Measurements from ENCODE around the gene BRF1.

The BRF1 gene

DNA sequence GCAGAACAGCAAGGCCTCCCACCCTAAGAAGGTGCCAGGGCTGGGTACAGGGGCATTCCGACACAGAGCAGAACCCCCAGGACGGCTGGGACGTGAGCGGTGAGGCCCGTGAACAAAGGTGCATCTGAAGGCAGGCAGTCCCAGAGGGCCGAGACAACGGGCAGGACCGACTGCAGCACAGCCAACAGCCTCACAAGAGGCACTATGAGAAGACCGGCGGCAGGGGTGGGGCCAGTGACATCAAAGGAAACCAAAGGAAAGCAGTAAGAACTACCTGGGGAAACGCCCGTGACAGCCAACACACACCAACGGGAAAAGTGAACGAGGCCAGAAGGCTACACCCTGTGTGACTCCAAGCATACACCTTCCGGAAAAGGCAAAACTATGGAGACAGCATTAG is 43.3 kb downstream of the BRF1 start:
- DNase-seq, result no peak

DNA sequence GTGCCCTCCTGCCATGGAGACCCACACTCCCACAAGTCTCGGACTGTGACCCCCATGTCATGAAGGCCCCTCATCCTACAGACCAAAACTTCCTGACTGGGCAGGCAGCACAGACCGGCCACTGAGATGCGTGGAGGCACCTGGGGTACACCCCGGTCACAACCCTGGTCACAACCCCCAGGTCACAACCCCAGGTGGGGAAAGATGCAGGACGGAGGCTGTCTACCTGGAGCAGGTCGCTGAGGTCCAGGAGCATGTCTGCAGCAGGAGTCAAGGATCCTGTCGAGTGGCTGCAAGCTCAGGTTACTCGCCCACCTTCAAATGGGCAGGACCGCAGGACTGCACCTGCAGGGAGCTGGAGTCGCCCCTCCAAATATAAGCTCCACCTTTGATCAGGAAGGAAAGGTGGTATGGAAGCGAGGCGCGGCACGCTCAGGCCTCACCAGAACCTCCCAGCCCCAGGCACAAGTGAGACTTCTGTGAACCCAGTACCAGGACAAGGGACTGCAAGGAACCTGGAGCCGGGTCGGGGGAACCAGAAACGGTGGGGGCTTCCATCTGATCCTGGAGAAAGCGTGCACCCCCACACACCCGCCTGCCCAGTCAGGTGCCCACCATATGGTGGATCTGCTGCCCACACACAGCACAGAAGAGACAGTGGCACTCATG is 44.4 kb downstream of the BRF1 start:
- no peak for DNase-seq

DNA sequence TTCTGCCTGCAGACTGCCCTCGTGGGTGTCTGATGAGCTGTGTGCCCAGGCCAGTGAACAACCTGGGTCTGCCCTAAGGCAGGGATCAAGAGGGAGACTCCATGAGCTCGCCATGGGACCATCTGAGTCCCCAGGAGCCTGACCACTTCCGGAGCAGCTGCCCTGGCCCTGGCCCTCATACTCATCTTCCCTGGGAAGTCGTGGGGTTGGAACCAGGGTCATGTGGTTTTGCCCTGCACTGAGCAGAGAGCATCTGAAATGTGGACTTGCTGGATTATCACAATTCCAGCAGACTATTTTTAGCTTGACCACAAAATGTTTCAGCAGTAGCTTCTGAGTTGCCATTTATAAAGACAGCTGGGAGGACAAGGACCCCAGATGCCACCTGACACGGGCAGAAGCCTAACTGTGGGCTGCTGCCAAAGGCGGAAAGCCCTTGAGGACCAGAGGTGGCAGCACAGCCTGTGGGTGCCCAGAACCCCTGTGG is 45.7 kb downstream of the BRF1 start:
- no peak for DNase-seq

DNA sequence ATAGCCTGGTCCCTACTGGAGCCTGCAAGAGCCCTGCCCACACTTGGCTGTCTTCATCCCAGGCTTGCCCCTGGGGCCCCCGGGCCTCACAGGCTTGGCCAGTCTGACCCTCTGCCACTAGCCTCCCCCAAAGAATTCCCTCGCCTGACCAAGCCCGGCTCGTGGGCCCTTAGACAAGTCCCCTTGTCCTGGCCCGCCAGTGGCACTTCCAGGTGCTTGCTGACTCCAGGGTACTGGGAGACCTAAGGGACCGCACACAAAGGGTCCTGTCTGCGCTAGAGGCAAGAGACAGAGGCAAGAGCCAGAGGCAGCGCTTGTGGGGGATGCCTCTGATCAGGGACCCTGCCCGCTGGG is 47.5 kb downstream of the BRF1 start:
- no peak for DNase-seq

DNA sequence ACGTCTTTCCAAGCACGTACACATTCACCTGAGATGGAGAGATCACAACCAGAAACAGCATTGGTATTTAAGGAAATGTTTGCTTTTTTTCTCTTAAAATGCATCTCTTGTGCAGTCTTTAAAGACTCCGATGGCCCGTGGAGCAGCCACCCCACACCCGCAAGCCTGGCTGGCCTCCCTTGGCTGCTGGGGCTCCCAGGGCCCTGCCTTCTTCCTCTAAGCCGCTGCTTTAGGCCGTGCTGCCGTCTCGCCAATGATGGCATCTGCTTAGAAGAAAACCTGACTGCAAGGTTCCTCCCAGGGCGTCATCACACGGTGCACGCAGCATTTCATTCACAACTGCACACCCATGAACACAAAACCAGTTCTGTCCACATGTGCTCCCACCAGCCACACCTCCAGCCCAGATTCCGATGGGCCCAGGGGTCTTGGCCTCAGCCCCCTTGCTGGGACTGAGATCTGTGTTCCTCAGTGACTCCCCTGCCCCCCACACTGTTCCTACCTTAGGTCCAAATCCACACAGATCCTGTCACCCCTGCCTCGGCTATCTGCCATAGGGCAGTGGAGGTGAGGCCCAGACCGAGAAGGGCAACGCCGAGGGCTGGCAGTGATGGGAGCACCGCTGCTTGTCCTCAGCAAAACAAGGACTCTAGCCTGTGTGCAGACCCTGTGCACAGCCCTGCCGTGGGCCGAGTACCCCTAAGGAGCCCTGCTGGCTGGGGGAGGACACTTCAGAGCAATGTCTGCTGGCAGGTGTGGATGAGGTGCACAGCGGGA is 48.1 kb downstream of the BRF1 start:
- DNase-seq, result peak; percentile 48

DNA sequence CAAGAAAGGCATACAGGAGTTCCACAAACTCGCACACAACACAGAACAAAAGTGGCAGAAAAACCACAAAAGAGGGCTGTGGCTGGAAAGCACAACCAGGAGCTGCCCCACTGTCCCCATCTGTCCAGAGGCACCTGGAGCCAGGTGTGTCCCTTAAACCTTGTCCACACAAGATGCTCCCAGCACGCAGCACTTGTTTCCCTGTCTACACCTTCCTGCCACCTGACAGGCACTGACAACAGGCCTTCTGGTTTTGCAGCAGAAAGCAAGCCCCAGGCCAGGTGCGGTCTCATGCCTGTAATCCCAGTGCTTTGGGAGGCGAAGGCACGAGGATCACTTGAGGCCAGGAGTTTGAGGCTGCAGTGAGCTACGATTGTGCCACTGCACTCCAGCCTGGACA is 48.9 kb downstream of the BRF1 start:
- peak; percentile 48 for DNase-seq

DNA sequence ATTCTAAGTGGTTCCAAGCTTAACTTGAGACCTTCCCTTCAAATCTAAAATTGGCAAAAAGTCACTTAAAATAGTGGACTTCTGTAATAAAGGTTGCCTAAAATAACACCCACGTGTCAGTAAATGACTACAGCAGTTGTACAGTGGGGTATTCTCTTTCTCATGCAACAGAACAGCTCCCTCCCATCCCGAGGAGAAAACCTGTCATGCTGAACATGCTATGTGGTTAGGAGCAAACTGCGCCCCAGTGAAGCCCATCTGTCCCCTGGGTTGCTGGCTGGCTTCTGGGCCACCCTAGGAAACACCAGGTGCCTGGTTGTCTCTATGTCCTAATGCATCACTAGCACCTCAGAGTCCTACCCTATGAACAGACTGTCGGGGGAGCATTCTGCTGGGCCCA is 49.8 kb downstream of the BRF1 start:
- no peak for DNase-seq

DNA sequence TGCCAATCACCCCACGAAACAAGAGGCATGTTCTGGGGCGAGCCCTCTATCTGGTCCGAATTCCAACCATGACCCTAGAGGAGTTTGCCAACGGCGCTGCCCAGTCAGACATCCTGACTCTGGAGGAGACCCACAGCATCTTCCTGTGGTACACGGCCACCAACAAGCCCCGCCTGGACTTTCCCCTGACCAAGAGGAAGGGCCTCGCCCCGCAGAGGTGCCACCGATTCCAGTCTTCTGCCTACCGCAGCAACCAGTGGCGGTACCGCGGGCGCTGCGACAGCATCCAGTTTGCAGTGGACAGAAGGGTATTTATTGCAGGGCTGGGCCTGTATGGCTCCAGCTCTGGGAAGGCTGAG is 50.8 kb downstream of the BRF1 start:
- DNase-seq, result peak; percentile 50

DNA sequence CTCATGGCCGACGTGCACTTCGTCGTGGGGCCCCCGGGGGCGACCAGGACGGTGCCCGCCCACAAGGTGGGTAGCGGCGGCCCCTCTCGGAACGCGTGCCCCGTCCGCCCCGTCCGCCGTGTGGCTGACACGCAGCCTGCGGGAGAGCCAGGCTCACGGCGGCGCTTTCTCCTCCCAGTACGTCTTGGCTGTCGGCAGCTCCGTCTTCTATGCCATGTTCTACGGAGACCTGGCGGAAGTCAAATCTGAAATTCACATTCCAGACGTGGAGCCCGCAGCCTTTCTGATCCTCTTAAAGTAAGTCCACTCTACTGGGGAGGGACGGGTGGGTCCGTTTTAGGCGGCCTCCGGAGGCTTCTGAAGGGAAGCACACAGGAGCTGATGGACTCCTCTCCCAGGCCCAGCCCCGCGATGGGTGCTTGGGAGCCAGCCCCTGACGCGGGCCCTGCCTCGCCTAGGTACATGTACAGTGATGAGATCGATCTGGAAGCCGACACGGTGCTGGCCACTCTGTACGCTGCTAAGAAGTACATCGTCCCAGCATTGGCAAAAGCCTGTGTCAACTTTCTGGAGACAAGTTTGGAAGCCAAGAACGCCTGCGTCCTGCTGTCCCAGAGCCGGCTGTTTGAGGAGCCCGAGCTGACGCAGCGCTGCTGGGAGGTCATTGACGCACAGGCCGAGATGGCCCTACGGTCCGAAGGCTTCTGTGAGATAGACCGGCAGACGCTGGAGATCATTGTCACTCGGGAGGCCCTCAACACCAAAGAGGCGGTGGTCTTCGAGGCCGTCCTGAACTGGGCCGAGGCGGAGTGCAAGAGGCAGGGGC is 51.4 kb downstream of the BRF1 start:
- DNase-seq, result peak; percentile 53

DNA sequence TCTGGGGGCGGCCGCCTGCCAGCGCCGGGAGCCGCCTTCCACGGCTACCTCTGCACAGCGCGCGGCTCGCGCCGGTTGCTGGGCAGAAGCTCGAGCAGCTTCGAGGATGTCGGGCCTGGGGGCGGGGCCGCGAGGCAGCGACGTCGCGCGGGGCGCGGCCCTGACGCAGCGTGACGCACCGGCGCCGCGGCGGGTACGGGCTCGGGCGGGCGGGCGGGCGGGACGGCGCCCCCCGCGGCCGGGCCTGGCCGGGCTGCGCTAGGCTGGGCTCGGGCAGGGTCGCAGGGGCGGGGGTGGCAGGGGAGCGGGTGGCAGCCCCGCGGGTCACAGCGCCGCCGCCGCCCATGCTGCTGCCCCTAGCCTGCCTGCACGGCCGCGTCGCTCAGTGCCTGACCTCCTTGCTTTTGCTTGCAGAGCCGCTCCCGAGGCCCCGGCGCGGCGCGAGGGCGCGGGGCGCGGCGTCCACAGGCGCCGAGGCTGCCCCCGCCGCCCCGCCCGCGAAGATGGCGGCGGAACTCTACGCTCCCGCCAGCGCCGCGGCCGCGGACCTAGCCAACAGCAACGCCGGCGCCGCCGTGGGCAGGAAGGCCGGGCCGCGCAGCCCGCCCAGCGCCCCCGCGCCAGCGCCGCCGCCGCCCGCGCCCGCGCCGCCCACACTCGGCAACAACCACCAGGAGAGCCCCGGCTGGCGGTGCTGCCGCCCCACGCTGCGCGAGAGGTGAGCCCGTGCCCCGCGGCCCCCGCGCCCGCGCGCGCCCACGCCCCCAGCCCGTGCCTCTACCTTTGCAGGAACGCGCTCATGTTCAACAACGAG is 52.2 kb downstream of the BRF1 start, which contains the start of gene BTBD6:
Gene BTBD6, plus strand, starts transcription at position 166 of the 814 bp plus-strand sequence. Its CDS starts 179 bp downstream, at position 345.
- peak; percentile 92 for DNase-seq

DNA sequence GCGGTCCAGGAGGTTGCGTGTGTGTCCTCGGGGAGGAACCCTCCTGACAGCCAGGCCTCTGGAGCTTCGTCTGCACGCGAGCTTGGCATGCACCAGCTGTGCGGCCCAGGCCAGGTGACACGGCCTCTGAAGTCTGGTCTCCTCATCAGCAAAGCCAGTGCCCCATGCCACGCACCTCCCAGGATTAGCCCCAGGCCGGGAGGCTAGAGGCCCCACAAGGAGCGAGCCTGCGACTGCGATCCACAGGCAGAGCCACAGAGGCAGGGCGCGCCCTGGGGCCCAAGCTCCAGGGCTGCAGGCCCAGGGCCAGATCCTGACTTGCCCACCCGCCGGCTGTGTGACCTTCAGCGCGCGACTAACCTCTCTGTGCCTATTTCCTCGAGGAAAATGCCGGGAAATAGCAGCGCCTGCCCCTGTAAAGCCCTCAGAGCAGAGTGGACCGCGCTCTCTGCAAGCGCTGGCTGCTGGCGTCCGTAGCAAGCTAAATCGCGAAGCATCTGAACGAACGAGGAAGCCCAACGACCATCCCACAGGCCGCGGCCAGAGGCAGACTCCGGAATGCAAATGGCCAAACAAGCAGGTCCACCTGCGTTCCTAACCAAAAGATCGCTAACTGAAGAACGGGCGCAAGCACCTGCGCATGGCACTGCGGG is 53.0 kb downstream of the BRF1 start:
- DNase-seq, result no peak

DNA sequence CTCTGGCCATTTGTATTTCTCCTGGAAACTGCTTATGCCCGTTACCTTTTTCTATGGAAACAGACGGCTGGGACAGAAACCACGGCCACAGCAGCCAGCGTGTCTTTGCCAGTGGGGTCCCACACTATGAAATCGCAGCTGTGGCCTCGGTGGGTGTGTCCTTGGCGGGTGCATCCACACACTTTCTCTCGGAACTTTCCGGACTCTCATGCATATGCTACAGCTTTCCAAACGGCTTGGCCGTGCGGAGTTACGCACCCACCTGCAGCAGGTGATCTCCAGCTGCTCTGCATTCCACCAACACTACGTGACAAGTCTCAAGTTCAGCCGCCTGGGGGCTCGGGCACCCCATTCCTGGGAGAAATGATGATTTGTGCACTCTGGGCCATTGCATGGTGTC is 53.8 kb downstream of the BRF1 start:
- no peak for DNase-seq

DNA sequence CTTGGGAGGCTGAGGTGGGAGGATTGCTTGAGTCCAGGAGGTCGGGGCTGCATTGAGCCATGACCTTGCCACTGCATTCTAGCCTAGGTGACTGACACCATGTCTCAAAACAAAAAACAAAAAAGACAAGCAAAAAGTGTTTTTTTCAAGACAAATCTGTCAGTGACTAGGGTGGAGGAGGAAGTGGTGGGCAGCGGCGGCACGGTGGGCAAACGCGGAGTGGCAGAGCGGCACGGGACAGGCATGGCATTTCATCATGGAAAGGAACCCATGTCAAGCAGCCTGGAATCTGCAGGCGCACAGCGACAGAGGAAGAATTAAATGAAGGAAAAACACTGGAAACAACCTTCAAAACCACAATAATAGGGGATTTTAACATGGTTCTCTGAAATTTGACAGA is 56.5 kb downstream of the BRF1 start:
- no peak for DNase-seq

DNA sequence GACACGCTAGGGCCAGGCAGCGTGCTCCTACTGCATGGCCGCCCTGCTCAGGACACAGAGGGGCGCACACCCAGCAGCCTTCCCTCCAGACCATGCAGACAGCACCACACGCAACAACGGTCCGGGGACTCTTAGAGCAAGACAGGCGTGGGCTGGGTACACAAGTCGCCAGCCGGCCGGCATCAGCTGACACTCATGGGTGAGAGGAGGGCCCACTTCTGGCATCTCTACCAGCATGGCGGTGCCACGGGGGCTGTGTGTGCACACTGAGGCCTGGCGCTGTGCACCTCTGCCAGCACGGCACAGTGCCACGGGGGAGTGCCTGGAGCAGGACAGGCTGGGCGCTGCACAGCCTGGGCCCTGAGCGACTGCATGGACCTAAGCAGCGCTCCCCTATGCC is 59.2 kb downstream of the BRF1 start:
- DNase-seq, result no peak

DNA sequence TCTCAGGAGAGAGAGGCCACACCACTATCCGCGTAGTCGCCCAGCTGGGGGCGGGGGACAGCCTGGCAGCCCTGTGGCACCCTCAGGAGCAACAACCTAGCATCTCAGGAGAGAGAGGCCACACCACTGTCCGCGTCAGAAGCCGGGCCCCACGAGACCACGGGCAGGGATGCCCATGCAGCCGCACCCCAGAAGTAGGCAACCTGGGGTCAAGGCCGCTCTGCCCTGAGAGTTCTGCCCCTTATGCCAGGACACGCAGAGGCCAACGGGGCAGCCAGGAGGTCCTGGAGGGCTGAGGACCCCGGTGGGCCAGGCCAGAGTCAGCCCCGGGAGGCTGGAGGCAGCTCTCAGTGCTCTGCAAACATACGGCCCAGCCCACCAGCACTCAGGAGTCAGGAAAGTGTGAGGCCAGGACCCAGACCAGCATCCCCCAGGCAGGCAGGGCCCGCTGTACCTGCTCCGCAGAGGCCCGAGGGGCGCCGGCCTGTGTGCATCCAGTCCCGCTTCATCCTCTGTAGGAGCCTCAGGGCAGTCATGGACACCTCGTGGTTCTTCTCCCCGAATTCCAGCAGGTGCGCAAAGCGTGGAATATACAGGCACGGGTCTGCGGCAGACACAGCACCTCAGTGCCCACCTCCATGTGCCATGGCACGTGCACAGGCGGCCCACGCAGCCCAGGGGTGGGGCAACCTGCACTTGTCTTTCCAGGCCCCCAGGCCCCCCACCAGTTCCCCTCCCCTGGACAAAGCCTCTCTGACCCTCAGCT is 59.8 kb downstream of the BRF1 start:
- DNase-seq, result no peak

DNA sequence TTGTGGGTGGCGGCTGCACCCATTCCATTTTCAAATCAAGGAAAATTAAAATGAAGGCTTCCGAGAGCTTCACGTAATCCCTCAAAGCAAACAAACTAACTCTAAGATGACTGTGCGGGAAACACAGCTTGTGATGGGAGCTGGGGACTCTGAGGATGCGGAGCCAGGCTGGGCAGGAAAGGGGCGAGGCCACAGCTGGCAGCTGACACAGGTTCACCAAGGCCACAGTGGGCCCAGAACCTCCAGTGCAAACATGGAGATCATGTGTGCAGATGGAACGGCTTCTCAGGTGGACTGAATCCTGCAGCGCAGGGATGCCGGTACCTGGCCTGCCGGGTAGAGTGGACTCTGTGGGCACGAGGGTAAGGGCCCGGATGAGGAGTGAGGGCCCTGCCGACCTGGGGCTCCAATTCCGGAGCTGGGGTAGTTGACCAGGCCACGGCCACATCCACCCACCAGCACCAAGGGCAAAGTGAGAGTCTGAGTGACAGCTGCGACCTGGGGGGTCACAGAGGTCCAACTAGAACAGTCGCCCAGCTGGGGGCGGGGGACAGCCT is 71.6 kb downstream of the BRF1 start:
- DNase-seq, result no peak

DNA sequence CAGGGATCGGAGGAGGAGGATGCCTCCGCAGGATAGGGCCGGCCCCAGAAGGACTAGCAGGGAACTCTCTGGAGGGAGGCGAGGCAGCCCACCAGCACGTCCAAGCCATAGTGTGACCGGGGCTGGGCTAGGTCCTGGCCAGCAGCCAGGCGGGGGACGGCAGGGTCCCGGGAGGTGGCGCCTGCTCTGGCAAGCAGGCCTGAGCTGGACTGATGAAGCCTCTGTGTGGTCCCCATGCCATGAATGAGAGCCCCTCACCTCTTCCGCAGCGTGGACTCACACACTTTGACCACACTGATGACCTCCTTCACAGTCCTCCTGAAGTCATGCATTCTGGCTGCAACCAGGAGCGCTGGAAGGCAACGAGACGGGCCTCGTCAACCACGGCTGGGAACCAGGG is 72.2 kb downstream of the BRF1 start:
- DNase-seq, result no peak

DNA sequence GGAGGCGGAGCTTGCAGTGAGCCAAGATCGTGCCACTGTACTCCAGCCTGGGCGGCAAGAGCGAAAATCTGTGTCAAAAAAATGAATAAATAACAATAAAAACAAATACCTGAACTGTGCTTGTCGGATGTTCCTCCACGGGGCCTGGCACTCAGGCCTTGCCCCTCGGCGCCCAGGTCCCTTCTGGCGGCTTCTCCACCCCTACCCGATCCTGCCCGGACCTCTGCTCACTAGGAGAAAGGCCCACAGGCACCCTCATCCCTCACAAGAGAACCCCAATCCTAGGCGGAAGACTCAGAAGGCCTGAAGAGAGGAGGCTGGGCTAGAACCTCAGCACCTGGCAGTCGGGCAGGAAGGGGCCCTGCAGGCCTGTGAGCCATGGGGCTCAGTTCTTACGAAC is 73.5 kb downstream of the BRF1 start:
- DNase-seq, result no peak

DNA sequence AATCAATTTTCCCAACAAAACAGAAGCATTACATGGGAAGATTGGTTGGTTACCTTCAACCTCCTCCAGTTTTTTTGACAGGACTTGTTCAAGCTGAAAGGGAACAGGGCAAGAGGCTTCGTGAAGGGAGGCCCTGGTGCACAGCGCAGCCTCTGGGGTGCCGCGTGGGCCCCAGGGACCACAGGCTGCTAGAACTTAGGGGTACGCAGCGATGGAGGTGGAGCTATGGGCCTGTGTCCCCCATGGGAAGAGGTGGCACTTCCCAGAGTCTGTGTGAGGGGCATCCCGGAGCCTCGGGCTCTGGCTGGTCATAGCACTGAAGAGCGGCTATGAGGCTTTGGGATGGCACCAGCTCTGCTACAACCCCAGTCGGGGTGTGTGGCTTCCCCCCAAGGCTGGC is 74.6 kb downstream of the BRF1 start:
- no peak for DNase-seq

DNA sequence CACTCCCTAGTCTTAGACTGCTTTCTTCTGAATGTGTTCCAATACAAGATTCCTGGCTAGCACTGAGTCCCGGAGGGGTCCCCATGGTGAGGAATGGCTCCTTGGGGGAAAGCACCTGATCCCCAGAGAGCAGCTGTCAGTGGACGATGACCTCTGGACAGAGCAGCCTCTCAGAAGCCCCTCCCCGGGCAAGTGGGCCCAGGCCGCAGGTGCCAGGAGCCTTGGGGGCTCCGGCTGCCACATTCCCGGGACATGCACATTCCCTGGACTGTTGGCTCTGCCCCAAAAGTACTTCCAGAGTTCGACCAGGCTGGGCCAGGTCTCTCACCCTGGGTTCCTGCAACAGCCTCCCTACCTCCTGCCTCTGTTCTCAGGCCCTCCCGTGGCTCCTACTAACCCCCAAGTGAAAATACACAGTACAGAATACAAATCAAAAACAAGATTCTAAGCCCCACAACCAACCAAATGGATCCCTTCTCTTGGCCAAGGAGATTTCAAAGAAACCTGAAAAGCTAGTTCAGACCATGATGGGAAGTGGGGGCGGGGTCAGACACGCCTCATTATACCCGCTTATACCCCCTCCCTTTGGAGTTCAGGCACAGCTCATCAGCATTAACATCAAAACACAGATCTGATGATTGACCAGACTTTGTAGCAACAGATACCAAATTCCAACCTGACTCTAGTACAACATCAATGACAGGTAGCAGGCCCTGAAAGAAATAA is 75.8 kb downstream of the BRF1 start:
- DNase-seq, result no peak

Data from activated CD8-positive, alpha-beta memory T cell treated with anti-CD3 and anti-CD28 coated beads, Interleukin-2, amount 50 U/mL, for 48 hours (primary cell).